NAMALWA (cell line): ENCODE measurements around the gene SOHLH1.
A peak's percentile ranks its signal among the peaks of the same experiment; 100 is the strongest.

Experiments
- DNase-seq: peaks from one replicate; pipeline ENCODE4 v3.0.0-alpha.2; 2015; ENCODE audit warnings: low spot score

The SOHLH1 gene

GRCh38 chr9:135661816-135662560 is 37.3 kb downstream of the SOHLH1 start:
- DNase-seq, result no peak

- DNase-seq, result no peak
Observed at GRCh38 chr9:135660407-135660806, 38.9 kb downstream of the SOHLH1 start.

- DNase-seq, result no peak
Observed at GRCh38 chr9:135659252-135659651, 40.0 kb downstream of the SOHLH1 start.

- no peak for DNase-seq
Observed at GRCh38 chr9:135657416-135657815, 41.9 kb downstream of the SOHLH1 start.

GRCh38 chr9:135655317-135655716 is 44.0 kb downstream of the SOHLH1 start:
- DNase-seq, result no peak

- DNase-seq, result no peak
Observed at GRCh38 chr9:135650408-135650807, 48.9 kb downstream of the SOHLH1 start.

- DNase-seq, result no peak
Observed at GRCh38 chr9:135649508-135649907, 49.8 kb downstream of the SOHLH1 start.

GRCh38 chr9:135648494-135649410 is 50.5 kb downstream of the SOHLH1 start:
- DNase-seq, result no peak

GRCh38 chr9:135647884-135648283 is 51.4 kb downstream of the SOHLH1 start:
- DNase-seq, result peak; percentile 19

GRCh38 chr9:135644631-135645218 is 54.6 kb downstream of the SOHLH1 start:
- DNase-seq, result no peak
